Fibroblast of upper back skin (primary cell): ENCODE data around the gene NOS1AP.

ENCODE experiments used
- DNase-seq: peaks from one replicate; pipeline ENCODE4 v3.0.0-alpha.2; 2013

NOS1AP gene

GRCh38 chr1:162270016-162270770 lies 200.7 kb downstream of the NOS1AP start:
- no peak for DNase-seq

DNA sequence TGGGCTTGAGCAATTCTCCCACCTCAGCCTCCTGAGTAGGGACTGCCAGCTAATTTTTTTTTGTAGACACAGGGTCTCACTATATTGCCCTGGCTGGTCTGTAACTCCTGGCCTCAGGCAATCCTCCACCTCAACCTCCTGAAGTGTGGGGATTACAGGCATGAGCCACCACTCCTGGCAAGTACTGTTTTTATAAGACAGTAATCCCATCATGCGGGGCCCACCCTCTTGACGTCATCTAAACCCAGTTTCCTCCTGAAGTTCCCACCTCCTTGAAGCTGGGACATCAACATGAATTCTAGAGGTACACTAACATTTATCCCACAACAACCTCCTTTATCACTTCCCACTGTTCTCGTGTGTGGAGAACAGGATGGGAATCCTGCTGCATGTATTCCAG lies 202.5 kb downstream of the NOS1AP start:
- no peak for DNase-seq

- DNase-seq: no peak
Measured at GRCh38 chr1:162272419-162272818, 202.9 kb downstream of the NOS1AP start.

- no peak for DNase-seq
Measured at GRCh38 chr1:162275622-162276175, 206.2 kb downstream of the NOS1AP start.

DNA sequence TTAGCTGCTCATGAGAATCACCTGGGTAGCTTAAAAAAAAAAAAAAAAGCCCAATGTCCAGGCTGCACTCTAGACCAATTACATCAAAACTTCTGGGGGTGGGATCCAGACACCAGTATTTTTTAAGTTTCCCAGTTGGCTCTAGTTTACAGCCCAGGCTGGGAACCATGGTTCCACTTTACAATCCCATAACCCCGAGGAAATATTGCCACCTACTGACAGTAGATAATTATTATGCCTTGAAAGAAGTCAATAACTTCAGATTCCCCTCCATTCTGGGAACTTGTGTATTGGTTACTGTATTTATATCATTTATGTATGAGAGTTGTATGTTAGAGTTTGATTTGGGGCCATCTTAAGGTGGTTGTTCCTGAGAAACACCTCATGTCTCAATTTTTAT lies 207.0 kb downstream of the NOS1AP start:
- DNase-seq: peak; percentile 35

GRCh38 chr1:162279136-162279498 lies 209.6 kb downstream of the NOS1AP start:
- DNase-seq: no peak

- DNase-seq: no peak
Measured at GRCh38 chr1:162281426-162281825, 211.9 kb downstream of the NOS1AP start.

DNA sequence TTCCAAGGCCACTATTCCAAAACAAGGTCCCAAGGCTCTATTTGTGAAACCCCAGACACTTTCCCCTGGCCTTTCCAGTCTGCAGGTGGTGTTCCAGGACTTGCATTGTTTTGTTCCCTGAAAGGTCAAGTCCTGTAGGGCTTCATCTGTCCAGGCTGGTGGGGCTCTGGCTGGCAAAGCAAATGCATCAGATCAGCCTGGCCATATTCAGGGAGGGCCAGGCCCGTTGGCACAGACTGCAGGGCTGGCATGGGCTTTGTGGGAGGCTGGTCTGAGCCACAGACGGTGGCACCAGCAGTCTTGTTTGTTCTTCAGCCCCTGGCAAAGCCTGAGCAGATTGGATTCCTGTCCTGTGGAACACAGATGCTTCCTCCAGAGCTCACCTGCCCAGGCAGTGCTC lies 214.2 kb downstream of the NOS1AP start:
- no peak for DNase-seq

GRCh38 chr1:162284206-162284955 lies 214.9 kb downstream of the NOS1AP start:
- no peak for DNase-seq

DNA sequence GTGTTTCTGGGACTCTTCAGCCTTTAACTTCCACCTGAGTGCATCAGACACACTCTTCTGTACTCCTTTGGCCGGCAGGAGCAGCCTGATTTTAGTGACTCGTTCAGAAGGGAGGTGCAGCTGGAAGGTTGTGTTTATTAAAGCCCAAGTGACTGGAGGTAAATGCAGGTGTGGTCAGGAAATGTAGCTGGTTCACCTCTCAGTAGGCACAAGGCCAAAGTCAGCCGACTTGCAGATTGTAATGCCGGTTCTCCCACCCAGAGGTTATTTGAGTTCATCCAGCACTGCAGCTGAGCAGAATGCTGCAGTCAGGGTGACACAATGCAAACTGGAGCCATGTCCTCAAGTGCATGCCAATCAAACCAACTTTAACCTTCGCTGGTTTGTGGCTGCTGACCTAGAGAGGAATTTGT lies 215.7 kb downstream of the NOS1AP start:
- DNase-seq: no peak

- no peak for DNase-seq
Measured at GRCh38 chr1:162291000-162291399, 221.5 kb downstream of the NOS1AP start.

GRCh38 chr1:162292422-162292849 lies 222.9 kb downstream of the NOS1AP start:
- DNase-seq: peak; percentile 16

DNA sequence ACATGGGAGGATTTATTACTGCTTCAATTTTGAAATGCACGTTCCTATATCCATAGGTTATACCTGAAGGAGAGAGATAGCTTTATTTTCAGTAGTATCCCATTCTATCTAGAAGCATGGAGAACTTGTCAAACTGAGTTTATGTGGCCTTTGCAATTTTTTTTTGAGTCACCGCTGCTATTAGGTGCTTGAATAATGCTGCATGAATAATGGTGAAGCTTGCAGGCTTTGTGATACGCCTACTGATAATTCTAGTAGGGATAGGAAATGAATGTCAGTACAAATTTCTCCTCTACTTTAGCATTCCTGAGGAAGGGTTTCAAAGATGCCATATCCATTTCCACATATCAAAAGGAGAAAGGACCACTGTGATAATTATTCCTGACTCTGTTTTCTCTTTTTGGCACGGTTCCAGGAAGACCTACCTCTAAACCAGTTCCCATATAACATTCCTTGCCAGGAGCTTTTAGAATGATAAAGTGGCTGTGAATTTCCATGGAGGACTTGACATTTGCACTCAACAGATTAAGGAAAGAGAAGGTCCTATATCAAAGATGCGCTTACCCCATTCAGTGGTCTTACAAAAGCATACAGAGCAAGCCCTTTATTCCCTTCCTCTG lies 223.7 kb downstream of the NOS1AP start:
- DNase-seq: no peak

DNA sequence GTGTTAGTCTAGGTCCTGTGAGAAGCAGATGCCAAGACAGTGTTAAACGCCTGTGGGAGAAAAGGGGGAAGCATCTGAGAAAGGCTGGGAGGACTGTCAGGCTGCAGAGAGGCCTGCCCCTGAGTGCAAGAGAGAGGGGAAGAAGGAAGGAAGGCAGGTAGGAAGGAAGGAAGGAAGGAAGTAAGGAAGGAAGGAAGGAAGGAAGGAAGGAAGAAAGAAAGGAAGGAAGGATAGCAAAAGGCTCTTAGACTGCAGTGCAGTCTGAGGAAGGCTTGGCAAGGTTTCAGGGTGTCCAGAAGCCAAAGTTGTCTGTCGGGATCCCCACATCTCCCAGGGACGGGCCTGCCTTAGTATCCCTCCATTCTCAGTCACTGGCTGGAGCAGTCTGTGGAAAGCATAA lies 224.5 kb downstream of the NOS1AP start:
- DNase-seq: no peak

DNA sequence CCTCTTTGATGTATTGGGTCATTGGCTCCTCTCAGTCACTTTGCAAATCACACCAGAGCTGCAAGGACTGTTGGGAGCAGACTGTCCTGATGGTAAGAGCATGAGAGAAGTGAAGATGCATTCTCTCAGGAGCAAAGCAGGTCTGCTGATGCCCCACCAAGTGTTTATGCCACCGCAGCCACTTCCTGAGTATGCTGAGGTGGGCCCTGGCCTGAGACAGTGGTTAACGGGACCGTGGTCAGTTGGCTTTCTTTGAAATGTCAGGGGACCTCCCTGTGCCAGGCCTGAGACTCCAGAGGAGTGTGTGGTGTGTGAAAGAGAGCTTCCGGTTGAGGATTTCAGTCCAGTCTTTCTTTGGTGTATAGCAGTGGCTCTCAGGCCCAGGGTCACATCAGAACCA lies 227.7 kb downstream of the NOS1AP start:
- DNase-seq: no peak

DNA sequence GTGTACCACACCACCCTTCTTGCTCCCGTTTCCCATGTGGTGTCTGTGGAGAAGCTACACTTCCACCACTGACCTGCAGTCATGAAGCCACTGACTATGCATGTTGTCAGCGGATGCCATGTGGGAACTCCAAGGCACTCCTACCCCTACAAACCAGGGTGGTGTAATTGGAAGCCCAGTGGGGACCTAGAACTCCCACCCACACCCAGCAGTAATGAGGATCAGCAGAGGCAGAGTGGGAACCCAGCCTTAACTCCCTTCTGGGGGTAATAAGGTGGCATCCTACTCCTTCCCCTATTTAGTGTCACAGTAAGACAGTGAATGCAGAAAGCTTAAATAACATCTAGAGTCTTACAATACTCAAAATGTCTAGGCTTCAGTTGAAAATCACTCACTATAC lies 228.8 kb downstream of the NOS1AP start:
- no peak for DNase-seq

GRCh38 chr1:162299018-162299417 lies 229.5 kb downstream of the NOS1AP start:
- no peak for DNase-seq

GRCh38 chr1:162300057-162300917 lies 230.8 kb downstream of the NOS1AP start:
- no peak for DNase-seq

GRCh38 chr1:162301696-162302095 lies 232.2 kb downstream of the NOS1AP start:
- DNase-seq: no peak

DNA sequence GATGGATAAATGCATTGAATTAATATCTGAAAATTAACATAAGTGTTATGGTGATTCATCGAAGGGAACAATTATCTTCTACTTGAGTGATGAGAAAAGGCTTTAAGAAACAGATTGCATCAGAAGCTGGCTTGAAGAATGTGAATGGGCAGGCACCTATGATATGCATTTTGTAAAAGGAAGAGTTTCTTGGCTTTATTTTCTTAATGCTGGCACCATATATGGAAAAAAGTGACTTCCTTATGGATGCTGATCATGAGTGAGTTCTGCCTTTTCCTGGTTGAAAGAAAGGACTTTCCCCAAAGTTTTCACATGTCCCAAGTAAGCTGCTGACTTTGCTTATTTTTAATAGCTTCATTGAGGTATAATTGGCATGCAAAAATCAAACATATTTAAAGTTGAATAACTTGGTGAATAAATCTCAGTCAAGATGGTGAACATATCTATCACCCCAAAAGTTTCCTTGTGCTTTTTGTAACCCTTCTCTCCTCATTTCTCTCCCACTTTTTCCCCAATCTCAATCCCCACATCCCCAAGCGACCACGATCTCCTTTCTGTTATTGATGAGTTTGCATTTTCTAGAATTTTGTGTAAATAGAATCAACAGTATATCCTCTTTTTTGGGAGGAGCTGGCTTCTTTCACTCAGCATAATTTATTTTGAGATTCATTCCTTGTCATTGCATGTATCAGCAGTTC lies 233.0 kb downstream of the NOS1AP start:
- DNase-seq: peak; percentile 19

DNA sequence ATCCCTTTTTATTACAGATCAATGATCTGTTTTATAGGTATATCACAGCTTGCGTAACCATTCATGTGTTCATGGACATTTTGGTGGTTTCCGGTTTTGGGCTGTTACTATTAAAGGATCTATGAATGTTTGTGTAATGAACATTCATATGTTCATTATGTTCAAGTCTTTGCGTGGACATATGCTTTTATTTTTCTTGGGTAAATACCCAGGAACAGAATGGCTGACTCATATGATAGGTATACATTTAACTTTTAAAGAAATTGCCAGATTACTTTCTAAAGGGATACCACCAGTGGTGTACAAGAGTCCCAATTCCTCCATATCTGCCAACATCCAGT lies 233.5 kb downstream of the NOS1AP start:
- peak; percentile 82 for DNase-seq

GRCh38 chr1:162304736-162305135 lies 235.2 kb downstream of the NOS1AP start:
- DNase-seq: no peak
